WTC11 (cell line): ENCODE measurements around the gene ITPKB. TPM values are rescaled to one million over a fixed set of nuclear protein-coding genes. Genes with fewer than 3 reads are reported as not detected.

Experiments used
- ATAC-seq: fragments of 200-7000 bp; cut with Tn5 transposase; 2 replicates; pipeline ENCODE4 v1.10.0; 2021; ENCODE audit warnings: mild to moderate bottlenecking, moderate library complexity
- CTCF ChIA-PET: fragments of 300-600 bp; sonication (Branson Sonifier 250); formaldehyde crosslinking; loops from one replicate; lab custom pipeline; 2021; ENCODE audit warnings: antibody characterized with exemption; lab: Charles Lee
- POLR2A ChIA-PET: fragments of 350-600 bp; sonication (Branson Sonifier 250); formaldehyde crosslinking; loops from one replicate; lab custom pipeline; 2021; ENCODE audit warnings: antibody characterized with exemption; lab: Charles Lee
- DNase-seq: peaks from one replicate; pipeline ENCODE4 v3.0.0; 2021; ENCODE audit warnings: low spot score
- H3K27ac Mint-ChIP-seq: 2 replicates; pipeline ENCODE4 v1.8.0; 2021; ENCODE audit warnings: mixed read lengths
- H3K27me3 Mint-ChIP-seq: 2 replicates; pipeline ENCODE4 v1.8.0; 2021; ENCODE audit warnings: low read depth, mild to moderate bottlenecking, moderate library complexity, mixed read lengths
- H3K36me3 Mint-ChIP-seq: 2 replicates; pipeline ENCODE4 v1.8.0; 2021; ENCODE audit warnings: mixed read lengths
- H3K4me1 Mint-ChIP-seq: 2 replicates; pipeline ENCODE4 v1.8.0; 2022; ENCODE audit warnings: mixed read lengths
- H3K4me3 Mint-ChIP-seq: 2 replicates; pipeline ENCODE4 v1.8.0; 2021; ENCODE audit warnings: mild to moderate bottlenecking, moderate library complexity, mixed read lengths
- H3K9me3 Mint-ChIP-seq: 2 replicates; pipeline ENCODE4 v1.8.0; 2021; ENCODE audit warnings: mixed read lengths
- CREM ChIP-seq: sonication (generic); formaldehyde crosslinking; IDR thresholded peaks from 2 replicates; pipeline ENCODE4 v1.8.1; 2022; ENCODE audit warnings: mild to moderate bottlenecking, missing genetic modification reagents, moderate library complexity
- ESRRA ChIP-seq: sonication (generic); formaldehyde crosslinking; IDR thresholded peaks from 2 replicates; pipeline ENCODE4 v1.8.1; 2022; ENCODE audit warnings: mild to moderate bottlenecking, missing genetic modification reagents, borderline replicate concordance
- PRRX2 ChIP-seq: fragments of 250-450 bp; sonication (Bioruptor Pico); IDR thresholded peaks from 2 replicates; pipeline ENCODE4 v1.8.0; 2021; ENCODE audit warnings: mild to moderate bottlenecking
- TP53 ChIP-seq: sonication (generic); formaldehyde crosslinking; IDR thresholded peaks from 2 replicates; pipeline ENCODE4 v1.8.1; 2023; ENCODE audit warnings: mild to moderate bottlenecking, missing genetic modification reagents
- ZNF263 ChIP-seq: sonication (generic); formaldehyde crosslinking; IDR thresholded peaks from 2 replicates; pipeline ENCODE4 v1.8.1; 2022; ENCODE audit warnings: low read depth, mild to moderate bottlenecking, moderate library complexity, missing genetic modification reagents
- total RNA-seq: library from RNA; stranded (reverse); gene quantifications from 3 replicates; pipeline ENCODE4 v1.2.3, GENCODE V29; 2021
- TF ChIP-seq, protein P1 (sequence below): fragments of 250-450 bp; sonication (Bioruptor Pico); conservative IDR thresholded peaks from 2 replicates; pipeline ENCODE4 v1.9.0; 2021; ENCODE audit warnings: mild to moderate bottlenecking
- TF ChIP-seq, protein P2 (sequence below): sonication (generic); formaldehyde crosslinking; IDR thresholded peaks from 2 replicates; pipeline ENCODE4 v1.8.0; 2022; ENCODE audit warnings: missing genetic modification reagents
- TF ChIP-seq, protein P3 (sequence below): fragments of 250-450 bp; sonication (Bioruptor Pico); IDR thresholded peaks from 2 replicates; pipeline ENCODE4 v1.9.0; 2021; ENCODE audit warnings: mild to moderate bottlenecking
- TF ChIP-seq, protein P4 (sequence below): fragments of 250-450 bp; sonication (Bioruptor Pico); IDR thresholded peaks from 2 replicates; pipeline ENCODE4 v1.9.0; 2021; ENCODE audit warnings: mild to moderate bottlenecking, borderline replicate concordance
- TF ChIP-seq, protein P5 (sequence below): sonication (generic); formaldehyde crosslinking; IDR thresholded peaks from 2 replicates; pipeline ENCODE4 v1.8.1; 2022; ENCODE audit warnings: low read depth, mild to moderate bottlenecking, moderate library complexity, missing genetic modification reagents, borderline replicate concordance
- TF ChIP-seq, protein P6 (sequence below): sonication (generic); formaldehyde crosslinking; conservative IDR thresholded peaks from 2 replicates; pipeline ENCODE4 v1.8.1; 2022; ENCODE audit warnings: mild to moderate bottlenecking, missing genetic modification reagents

The ITPKB gene
- total RNA-seq, 1 experiment from 2014 or later: 15.6 TPM

DNA sequence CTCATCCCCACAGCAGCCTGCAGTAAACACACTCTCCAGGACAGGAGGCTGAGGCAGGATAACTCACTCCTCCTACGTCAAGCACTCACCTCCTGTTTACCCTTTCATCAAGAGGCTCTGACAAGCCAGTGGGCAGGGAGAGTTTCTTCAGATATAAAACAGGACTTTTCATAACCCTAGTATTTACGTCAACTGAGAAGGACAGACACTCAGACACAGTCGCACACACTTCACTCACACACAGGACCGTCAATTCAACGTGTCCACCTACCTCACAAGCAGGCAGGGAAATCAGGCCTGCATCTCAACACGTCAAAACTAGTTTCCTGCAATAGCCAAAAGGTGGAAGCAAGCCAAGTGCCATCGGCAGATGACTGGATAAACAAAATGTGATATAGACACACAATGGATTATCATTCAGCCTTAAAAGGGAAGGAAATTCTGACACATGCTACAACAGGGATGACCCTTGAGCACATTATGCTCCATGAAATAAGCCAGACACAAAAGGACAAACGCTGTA lies 48.6 kb downstream of the ITPKB start (continued):
- TF ChIP-seq, protein P1, sequence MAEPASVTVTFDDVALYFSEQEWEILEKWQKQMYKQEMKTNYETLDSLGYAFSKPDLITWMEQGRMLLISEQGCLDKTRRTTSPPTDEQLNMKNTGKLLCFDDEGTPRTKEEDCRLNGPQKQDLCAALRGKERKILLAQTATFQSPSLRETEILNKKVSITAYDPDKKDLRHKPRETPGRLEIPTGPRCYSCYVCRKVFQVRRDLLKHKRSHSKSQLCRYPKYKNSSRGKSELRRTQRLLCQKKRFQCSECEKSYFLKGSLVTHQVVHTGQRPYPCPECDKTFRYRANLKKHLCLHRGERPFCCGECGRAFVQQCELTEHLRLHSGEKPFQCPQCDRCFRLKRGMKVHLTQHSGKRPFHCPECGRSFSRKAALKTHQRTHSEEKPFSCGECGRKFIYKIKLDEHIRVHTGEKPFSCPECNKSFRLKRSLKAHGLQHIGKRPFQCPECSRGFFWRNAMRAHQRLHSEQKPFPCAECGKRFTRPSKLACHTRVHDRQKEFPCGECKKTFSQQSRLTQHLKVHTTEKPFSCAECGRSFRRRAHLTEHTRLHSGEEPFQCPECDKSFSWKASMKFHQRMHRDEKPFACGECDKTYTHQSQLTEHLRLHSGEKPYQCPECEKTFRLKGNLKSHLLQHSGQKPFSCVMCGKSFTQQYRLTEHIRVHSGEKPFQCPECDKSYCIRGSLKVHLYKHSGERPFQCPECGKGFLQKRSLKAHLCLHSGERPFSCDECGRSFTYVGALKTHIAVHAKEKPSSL (CRISPR knock-in tag): no peak
- TF ChIP-seq, protein P2, sequence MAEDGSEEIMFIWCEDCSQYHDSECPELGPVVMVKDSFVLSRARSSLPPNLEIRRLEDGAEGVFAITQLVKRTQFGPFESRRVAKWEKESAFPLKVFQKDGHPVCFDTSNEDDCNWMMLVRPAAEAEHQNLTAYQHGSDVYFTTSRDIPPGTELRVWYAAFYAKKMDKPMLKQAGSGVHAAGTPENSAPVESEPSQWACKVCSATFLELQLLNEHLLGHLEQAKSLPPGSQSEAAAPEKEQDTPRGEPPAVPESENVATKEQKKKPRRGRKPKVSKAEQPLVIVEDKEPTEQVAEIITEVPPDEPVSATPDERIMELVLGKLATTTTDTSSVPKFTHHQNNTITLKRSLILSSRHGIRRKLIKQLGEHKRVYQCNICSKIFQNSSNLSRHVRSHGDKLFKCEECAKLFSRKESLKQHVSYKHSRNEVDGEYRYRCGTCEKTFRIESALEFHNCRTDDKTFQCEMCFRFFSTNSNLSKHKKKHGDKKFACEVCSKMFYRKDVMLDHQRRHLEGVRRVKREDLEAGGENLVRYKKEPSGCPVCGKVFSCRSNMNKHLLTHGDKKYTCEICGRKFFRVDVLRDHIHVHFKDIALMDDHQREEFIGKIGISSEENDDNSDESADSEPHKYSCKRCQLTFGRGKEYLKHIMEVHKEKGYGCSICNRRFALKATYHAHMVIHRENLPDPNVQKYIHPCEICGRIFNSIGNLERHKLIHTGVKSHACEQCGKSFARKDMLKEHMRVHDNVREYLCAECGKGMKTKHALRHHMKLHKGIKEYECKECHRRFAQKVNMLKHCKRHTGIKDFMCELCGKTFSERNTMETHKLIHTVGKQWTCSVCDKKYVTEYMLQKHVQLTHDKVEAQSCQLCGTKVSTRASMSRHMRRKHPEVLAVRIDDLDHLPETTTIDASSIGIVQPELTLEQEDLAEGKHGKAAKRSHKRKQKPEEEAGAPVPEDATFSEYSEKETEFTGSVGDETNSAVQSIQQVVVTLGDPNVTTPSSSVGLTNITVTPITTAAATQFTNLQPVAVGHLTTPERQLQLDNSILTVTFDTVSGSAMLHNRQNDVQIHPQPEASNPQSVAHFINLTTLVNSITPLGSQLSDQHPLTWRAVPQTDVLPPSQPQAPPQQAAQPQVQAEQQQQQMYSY (CRISPR knock-in tag): no peak
- TF ChIP-seq ESRRA (CRISPR knock-in tag): no peak
- TF ChIP-seq ZNF263 (CRISPR knock-in tag): no peak
- TF ChIP-seq CREM (CRISPR knock-in tag): no peak
- no peak for TF ChIP-seq PRRX2
- TF ChIP-seq, protein P3, sequence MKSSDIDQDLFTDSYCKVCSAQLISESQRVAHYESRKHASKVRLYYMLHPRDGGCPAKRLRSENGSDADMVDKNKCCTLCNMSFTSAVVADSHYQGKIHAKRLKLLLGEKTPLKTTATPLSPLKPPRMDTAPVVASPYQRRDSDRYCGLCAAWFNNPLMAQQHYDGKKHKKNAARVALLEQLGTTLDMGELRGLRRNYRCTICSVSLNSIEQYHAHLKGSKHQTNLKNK (CRISPR knock-in tag): no peak
- no peak for TF ChIP-seq TP53 (CRISPR knock-in tag)

DNA sequence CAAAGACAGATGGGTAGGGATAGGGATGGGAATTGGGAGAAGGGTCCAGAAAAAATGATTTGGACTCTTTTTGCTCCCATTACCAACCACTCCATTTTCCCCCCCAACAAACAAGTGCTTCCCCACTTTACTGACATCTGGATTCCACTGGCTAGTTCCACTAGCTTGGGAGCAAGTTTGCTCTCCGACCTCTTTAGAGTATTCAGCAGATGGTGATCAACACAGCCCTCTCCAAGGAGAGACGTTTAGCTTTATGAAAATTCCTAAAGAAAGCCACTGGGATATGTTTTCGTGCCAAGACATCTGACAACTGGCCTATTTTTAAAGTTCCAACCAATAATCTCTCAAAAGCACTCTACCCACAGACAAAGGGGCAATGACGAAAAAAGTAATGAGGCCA lies 50.3 kb downstream of the ITPKB start:
- Mint-ChIP-seq H3K36me3 (no peaks in the 10 kb centered on the region), H3K4me3 (no peak overlapping the region), H3K9me3 (no peaks in the 10 kb centered on the region), H3K27me3 (peaks cover 1% of the 10 kb centered on the region), H3K4me1 (peaks cover 45% of the 10 kb centered on the region), H3K27ac (no peak overlapping the region)
- ATAC-seq (no peak), DNase-seq (no peak)
- TF ChIP-seq, protein P4, sequence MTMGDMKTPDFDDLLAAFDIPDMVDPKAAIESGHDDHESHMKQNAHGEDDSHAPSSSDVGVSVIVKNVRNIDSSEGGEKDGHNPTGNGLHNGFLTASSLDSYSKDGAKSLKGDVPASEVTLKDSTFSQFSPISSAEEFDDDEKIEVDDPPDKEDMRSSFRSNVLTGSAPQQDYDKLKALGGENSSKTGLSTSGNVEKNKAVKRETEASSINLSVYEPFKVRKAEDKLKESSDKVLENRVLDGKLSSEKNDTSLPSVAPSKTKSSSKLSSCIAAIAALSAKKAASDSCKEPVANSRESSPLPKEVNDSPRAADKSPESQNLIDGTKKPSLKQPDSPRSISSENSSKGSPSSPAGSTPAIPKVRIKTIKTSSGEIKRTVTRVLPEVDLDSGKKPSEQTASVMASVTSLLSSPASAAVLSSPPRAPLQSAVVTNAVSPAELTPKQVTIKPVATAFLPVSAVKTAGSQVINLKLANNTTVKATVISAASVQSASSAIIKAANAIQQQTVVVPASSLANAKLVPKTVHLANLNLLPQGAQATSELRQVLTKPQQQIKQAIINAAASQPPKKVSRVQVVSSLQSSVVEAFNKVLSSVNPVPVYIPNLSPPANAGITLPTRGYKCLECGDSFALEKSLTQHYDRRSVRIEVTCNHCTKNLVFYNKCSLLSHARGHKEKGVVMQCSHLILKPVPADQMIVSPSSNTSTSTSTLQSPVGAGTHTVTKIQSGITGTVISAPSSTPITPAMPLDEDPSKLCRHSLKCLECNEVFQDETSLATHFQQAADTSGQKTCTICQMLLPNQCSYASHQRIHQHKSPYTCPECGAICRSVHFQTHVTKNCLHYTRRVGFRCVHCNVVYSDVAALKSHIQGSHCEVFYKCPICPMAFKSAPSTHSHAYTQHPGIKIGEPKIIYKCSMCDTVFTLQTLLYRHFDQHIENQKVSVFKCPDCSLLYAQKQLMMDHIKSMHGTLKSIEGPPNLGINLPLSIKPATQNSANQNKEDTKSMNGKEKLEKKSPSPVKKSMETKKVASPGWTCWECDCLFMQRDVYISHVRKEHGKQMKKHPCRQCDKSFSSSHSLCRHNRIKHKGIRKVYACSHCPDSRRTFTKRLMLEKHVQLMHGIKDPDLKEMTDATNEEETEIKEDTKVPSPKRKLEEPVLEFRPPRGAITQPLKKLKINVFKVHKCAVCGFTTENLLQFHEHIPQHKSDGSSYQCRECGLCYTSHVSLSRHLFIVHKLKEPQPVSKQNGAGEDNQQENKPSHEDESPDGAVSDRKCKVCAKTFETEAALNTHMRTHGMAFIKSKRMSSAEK (CRISPR knock-in tag): no peak
- TF ChIP-seq, protein P5, sequence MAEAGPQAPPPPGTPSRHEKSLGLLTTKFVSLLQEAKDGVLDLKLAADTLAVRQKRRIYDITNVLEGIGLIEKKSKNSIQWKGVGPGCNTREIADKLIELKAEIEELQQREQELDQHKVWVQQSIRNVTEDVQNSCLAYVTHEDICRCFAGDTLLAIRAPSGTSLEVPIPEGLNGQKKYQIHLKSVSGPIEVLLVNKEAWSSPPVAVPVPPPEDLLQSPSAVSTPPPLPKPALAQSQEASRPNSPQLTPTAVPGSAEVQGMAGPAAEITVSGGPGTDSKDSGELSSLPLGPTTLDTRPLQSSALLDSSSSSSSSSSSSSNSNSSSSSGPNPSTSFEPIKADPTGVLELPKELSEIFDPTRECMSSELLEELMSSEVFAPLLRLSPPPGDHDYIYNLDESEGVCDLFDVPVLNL: no peak
- TF ChIP-seq, protein P3 (CRISPR knock-in tag): no peak
- TF ChIP-seq, protein P6, sequence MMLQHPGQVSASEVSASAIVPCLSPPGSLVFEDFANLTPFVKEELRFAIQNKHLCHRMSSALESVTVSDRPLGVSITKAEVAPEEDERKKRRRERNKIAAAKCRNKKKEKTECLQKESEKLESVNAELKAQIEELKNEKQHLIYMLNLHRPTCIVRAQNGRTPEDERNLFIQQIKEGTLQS (CRISPR knock-in tag): no peak
- ChIA-PET POLR2A (no interaction called here), CTCF (interaction anchor here (1.0 to 2.2 kb wide), 5 partner anchors 35 to 80 kb away, joined by 3 to 8 read pairs (median 4); partner anchors contain the start of gene ITPKB)
